SU-DHL-6 (cell line): ENCODE data around the gene COPZ1.
"Not testable (repeated sequence)": the region's sequence is repeated elsewhere in the genome, so short reads cannot be mapped to it uniquely, and the experiment has no call there.

Source experiments
- H2AFZ ChIP-seq: fragments of 200-600 bp; sonication (generic); 2 replicates; pipeline ENCODE4 v1.6.1; 2014; ENCODE audit warnings: low read depth, mild to moderate bottlenecking, moderate library complexity, mixed read lengths, antibody characterized with exemption, low read length; ENCODE audit not compliant: severe bottlenecking
- H3F3A ChIP-seq: fragments of 200-600 bp; shearing (Covaris generic); 2 replicates; pipeline ENCODE4 v1.6.0; 2016; ENCODE audit warnings: antibody characterized with exemption, mild to moderate bottlenecking; ENCODE audit not compliant: insufficient read depth
- H3K27ac ChIP-seq: fragments of 200-600 bp; sonication (generic); 2 replicates; pipeline ENCODE4 v1.5.1; 2016; ENCODE audit warnings: low read depth, mild to moderate bottlenecking, low read length, moderate library complexity, mixed read lengths
- H3K27me3 ChIP-seq: fragments of 200-600 bp; sonication (generic), shearing (Covaris generic); 2 replicates; pipeline ENCODE4 v1.6.0; 2014; ENCODE audit warnings: mild to moderate bottlenecking, low read length
- H3K36me3 ChIP-seq: fragments of 200-600 bp; sonication (generic); 2 replicates; pipeline ENCODE4 v1.6.1; 2014; ENCODE audit warnings: mild to moderate bottlenecking, low read length, mixed read lengths
- H3K4me2 ChIP-seq: fragments of 300-600, 200-600 bp; shearing (Covaris generic), sonication (generic); 2 replicates; pipeline ENCODE4 v1.6.0; 2014; ENCODE audit warnings: low read length, low read depth, mild to moderate bottlenecking; ENCODE audit not compliant: poor library complexity, severe bottlenecking
- H3K4me3 ChIP-seq: fragments of 200-600 bp; sonication (generic); 2 replicates; pipeline ENCODE4 v1.5.1; 2014; ENCODE audit warnings: antibody characterized with exemption, low read length, mild to moderate bottlenecking, mixed read lengths; ENCODE audit not compliant: insufficient read depth, poor library complexity, severe bottlenecking
- H3K79me2 ChIP-seq: fragments of 200-600 bp; sonication (generic); 2 replicates; pipeline ENCODE4 v1.6.1; 2014; ENCODE audit warnings: mild to moderate bottlenecking, low read length, moderate library complexity; ENCODE audit not compliant: insufficient read depth
- H3K9ac ChIP-seq: fragments of 200-600 bp; sonication (generic); 2 replicates; pipeline ENCODE4 v1.7.0; 2014; ENCODE audit warnings: mild to moderate bottlenecking, low read length
- H3K9me2 ChIP-seq: fragments of 200-600 bp; sonication (generic); replicated peaks from 2 replicates; pipeline ENCODE4 v1.6.1; 2014; ENCODE audit warnings: low read length; ENCODE audit not compliant: insufficient read depth
- H3K9me3 ChIP-seq: fragments of 200-600 bp; sonication (generic); 2 replicates; pipeline ENCODE4 v1.6.1; 2014; ENCODE audit warnings: low read length, mixed read lengths; ENCODE audit not compliant: insufficient read depth
- H4K20me1 ChIP-seq: fragments of 200-600 bp; sonication (generic); 2 replicates; pipeline ENCODE4 v1.6.1; 2014; ENCODE audit warnings: low read depth, mild to moderate bottlenecking, antibody characterized with exemption, low read length, moderate library complexity, mixed read lengths
- EZH2phosphoT487 ChIP-seq: fragments of 200-600 bp; sonication (generic), shearing (Covaris generic); conservative IDR thresholded peaks from 2 replicates; pipeline ENCODE4 v1.6.1; 2018; ENCODE audit warnings: mild to moderate bottlenecking, antibody characterized with exemption, low read length, moderate library complexity, mixed read lengths
- TF ChIP-seq, protein P1 (sequence below): fragments of 200-600 bp; sonication (generic); IDR thresholded peaks from one replicate; pipeline ENCODE4 v1.5.1; 2017; ENCODE audit warnings: antibody characterized with exemption, mild to moderate bottlenecking, low read length, moderate library complexity; ENCODE audit not compliant: insufficient read depth, poor library complexity, severe bottlenecking

Gene COPZ1

DNA sequence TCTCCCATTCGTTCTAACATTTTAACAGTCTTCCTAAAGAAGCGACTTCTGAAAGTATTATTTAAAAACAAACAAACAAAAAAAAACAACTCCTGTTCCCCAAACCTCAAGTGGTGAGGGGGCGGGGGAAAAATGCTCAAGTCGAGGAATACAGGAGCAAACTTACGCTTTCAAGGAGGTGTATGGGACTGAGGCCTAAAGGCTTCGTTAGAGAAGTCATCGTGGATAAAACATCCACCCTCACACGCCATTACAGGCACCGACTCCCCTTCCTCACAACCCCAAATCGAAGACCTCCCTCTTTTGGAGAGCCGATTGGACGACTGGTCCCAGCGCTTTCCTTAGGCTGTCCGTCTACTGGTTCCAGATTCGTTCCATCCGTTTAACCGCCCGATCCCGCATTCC lies 45.7 kb upstream of the COPZ1 start:
- H3K27ac ChIP-seq = peak overlapping the region; percentile 91
- H3K4me3 ChIP-seq = peak overlapping the region; percentile 88
- H3K4me2 ChIP-seq = peak overlapping the region; percentile 99
- no peaks in the 10 kb centered on the region for H3K9me3 ChIP-seq
- H3K36me3 ChIP-seq = peaks cover 57% of the 10 kb centered on the region
- no peaks in the 10 kb centered on the region for H3K27me3 ChIP-seq
- H2AFZ ChIP-seq = no peak overlapping the region
- no peaks in the 10 kb centered on the region for H3K9me2 ChIP-seq
- H3K79me2 ChIP-seq = peaks cover 84% of the 10 kb centered on the region
- peak overlapping the region; percentile 96 for H3K9ac ChIP-seq
- peaks cover 59% of the 10 kb centered on the region for H3F3A ChIP-seq
- H4K20me1 ChIP-seq = peaks cover 23% of the 10 kb centered on the region
- TF ChIP-seq, protein P1, sequence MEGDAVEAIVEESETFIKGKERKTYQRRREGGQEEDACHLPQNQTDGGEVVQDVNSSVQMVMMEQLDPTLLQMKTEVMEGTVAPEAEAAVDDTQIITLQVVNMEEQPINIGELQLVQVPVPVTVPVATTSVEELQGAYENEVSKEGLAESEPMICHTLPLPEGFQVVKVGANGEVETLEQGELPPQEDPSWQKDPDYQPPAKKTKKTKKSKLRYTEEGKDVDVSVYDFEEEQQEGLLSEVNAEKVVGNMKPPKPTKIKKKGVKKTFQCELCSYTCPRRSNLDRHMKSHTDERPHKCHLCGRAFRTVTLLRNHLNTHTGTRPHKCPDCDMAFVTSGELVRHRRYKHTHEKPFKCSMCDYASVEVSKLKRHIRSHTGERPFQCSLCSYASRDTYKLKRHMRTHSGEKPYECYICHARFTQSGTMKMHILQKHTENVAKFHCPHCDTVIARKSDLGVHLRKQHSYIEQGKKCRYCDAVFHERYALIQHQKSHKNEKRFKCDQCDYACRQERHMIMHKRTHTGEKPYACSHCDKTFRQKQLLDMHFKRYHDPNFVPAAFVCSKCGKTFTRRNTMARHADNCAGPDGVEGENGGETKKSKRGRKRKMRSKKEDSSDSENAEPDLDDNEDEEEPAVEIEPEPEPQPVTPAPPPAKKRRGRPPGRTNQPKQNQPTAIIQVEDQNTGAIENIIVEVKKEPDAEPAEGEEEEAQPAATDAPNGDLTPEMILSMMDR = no peak
- TF ChIP-seq EZH2phosphoT487 = no peak

GRCh38 chr12:54279632-54280467 lies 45.1 kb upstream of the COPZ1 start, which contains the start of gene CBX5:
Gene CBX5, minus strand, starts transcription at chr12:54280122. Its CDS starts 22,472 bp downstream, at chr12:54257650.
- Histone ChIP-seq H4K20me1 (peaks cover 25% of the 10 kb centered on the region), H2AFZ (peak within 1 kb of the TSS; percentile 29)

DNA sequence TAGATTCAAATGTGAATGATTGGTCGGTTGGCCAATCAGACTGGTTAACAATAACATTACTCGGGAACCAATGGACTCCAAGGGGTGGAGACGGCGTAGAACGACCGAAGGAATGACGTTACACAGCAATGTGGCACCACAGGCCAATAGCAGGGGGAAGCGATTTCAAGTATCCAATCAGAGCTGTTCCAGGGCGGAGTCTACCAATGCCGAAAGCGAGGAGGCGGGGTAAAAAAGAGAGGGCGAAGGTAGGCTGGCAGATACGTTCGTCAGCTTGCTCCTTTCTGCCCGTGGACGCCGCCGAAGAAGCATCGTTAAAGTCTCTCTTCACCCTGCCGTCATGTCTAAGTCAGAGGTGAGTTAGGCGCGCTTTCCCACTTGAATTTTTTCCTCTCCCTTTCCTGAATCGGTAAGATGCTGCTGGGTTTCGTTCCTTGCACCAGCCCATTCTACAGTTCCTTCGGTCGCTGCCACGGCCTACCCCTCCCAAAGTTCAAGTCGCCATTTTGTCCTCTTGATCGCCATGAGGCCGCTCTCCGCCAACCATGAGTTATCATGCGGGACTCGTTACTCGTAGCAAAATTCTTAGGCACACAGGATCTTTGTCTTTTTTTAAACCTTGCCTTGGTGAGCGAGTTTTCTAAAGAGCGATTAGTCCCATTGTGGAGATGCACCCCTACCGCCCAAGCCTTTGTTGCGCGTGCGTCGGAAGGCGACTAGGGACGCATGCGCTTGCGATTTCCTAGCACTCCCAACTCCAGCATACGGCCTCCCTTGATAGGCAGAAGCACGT lies 44.3 kb upstream of the COPZ1 start, which contains the start of gene HNRNPA1:
Gene HNRNPA1, plus strand, starts transcription at position 259 of the 793 bp plus-strand sequence. Its CDS starts 82 bp downstream, at position 341.
- Histone ChIP-seq H2AFZ (peak within 1 kb of the TSS; percentile 29), H3K79me2 (peaks cover 71% of the 10 kb centered on the region), H3K36me3 (peaks cover 60% of the 10 kb centered on the region), H4K20me1 (peaks cover 31% of the 10 kb centered on the region), H3K27me3 (no peaks in the 10 kb centered on the region), H3K9me3 (no peaks in the 10 kb centered on the region), H3K4me3 (peak within 1 kb of the TSS; percentile 88), H3K9ac (peak within 1 kb of the TSS; percentile 96), H3K4me2 (peak within 1 kb of the TSS; percentile 99), H3K9me2 (no peaks in the 10 kb centered on the region), H3K27ac (peak within 1 kb of the TSS; percentile 91), H3F3A (peaks cover 67% of the 10 kb centered on the region)
- TF ChIP-seq, protein P1 = no peak
- TF ChIP-seq EZH2phosphoT487 = no peak

More at GRCh38 chr12:54279632-54280467, 45.1 kb upstream of the COPZ1 start, which contains the start of gene CBX5:
- Histone ChIP-seq H3K79me2 (peaks cover 79% of the 10 kb centered on the region), H3K4me2 (peak within 1 kb of the TSS; percentile 99), H3K27ac (peak within 1 kb of the TSS; percentile 91), H3K9me3 (no peaks in the 10 kb centered on the region), H3K9me2 (no peaks in the 10 kb centered on the region), H3K36me3 (peaks cover 56% of the 10 kb centered on the region), H3K9ac (peak within 1 kb of the TSS; percentile 96), H3K27me3 (no peaks in the 10 kb centered on the region), H3K4me3 (peak within 1 kb of the TSS; percentile 88), H3F3A (peaks cover 62% of the 10 kb centered on the region)
- TF ChIP-seq EZH2phosphoT487 = no peak
- TF ChIP-seq, protein P1 = no peak

GRCh38 chr12:54281261-54281638 lies 43.7 kb upstream of the COPZ1 start:
- not testable (repeated sequence) for H3K27me3 ChIP-seq, H2AFZ ChIP-seq, H3K9me3 ChIP-seq, H3K9me2 ChIP-seq
- Histone ChIP-seq H3K4me3 (peak overlapping the region; percentile 71), H3K27ac (peak overlapping the region; percentile 91), H4K20me1 (peaks cover 37% of the 10 kb centered on the region), H3K36me3 (peaks cover 66% of the 10 kb centered on the region), H3F3A (peaks cover 69% of the 10 kb centered on the region), H3K79me2 (peaks cover 65% of the 10 kb centered on the region), H3K4me2 (peak overlapping the region; percentile 77), H3K9ac (peak overlapping the region; percentile 96)

- Histone ChIP-seq H3K79me2 (peaks cover 61% of the 10 kb centered on the region), H3K36me3 (peaks cover 70% of the 10 kb centered on the region), H3K9ac (peak overlapping the region; percentile 96), H3K27ac (peak overlapping the region; percentile 91), H3K4me3 (peak overlapping the region; percentile 71), H3F3A (peaks cover 69% of the 10 kb centered on the region), H3K4me2 (peak overlapping the region; percentile 77), H4K20me1 (peaks cover 42% of the 10 kb centered on the region)
- not testable (repeated sequence) for H3K27me3 ChIP-seq, H2AFZ ChIP-seq, H3K9me2 ChIP-seq, H3K9me3 ChIP-seq
Measured at GRCh38 chr12:54281694-54282093, 43.2 kb upstream of the COPZ1 start.
